ENCODE measurements around the gene LIAS.
"Not testable (repeated sequence)": the region's sequence is repeated elsewhere in the genome, so short reads cannot be mapped to it uniquely, and the experiment has no call there.

Gene LIAS

GRCh38 chr4:39502019-39502663 lies 43.3 kb downstream of the LIAS start:
- DNase-seq: no peak

GRCh38 chr4:39502664-39503035 lies 43.8 kb downstream of the LIAS start:
- DNase-seq: not testable (repeated sequence)

GRCh38 chr4:39504538-39504937 lies 45.7 kb downstream of the LIAS start:
- no peak for DNase-seq

GRCh38 chr4:39505581-39505980 lies 46.7 kb downstream of the LIAS start:
- DNase-seq: no peak

- DNase-seq: no peak
These were observed 51.6 kb downstream of the LIAS start for GRCh38 chr4:39510348-39510929.

GRCh38 chr4:39514266-39514665 lies 55.4 kb downstream of the LIAS start:
- not testable (repeated sequence) for DNase-seq

- no peak for DNase-seq
These were observed 56.1 kb downstream of the LIAS start for GRCh38 chr4:39514888-39515401.

- not testable (repeated sequence) for DNase-seq
These were observed 57.0 kb downstream of the LIAS start for GRCh38 chr4:39515669-39516401.

- DNase-seq: no peak
These were observed 57.6 kb downstream of the LIAS start for GRCh38 chr4:39516407-39516966.

GRCh38 chr4:39518484-39518883 lies 59.6 kb downstream of the LIAS start:
- no peak for DNase-seq

GRCh38 chr4:39521253-39521919 lies 62.5 kb downstream of the LIAS start:
- DNase-seq: no peak

- no peak for DNase-seq
These were observed 63.2 kb downstream of the LIAS start for GRCh38 chr4:39522068-39522467.

- no peak for DNase-seq
These were observed 65.5 kb downstream of the LIAS start for GRCh38 chr4:39524161-39524957.

GRCh38 chr4:39525822-39526690 lies 67.2 kb downstream of the LIAS start:
- DNase-seq: no peak

- DNase-seq: no peak
These were observed 68.0 kb downstream of the LIAS start for GRCh38 chr4:39526765-39527295.

- peak; percentile 99 for DNase-seq
These were observed 68.6 kb downstream of the LIAS start, which contains the start of gene UGDH for GRCh38 chr4:39527296-39528060. Gene UGDH, minus strand, starts transcription at chr4:39527439. Its CDS starts 5,927 bp downstream, at chr4:39521512.

GRCh38 chr4:39528061-39528465 lies 69.2 kb downstream of the LIAS start:
- DNase-seq: no peak

Measured in islet precursor cell (in vitro differentiated cells).